ENCODE measurements around the gene SLC25A6. TPM values are rescaled to one million over a fixed set of nuclear protein-coding genes. Genes with fewer than 3 reads are reported as not detected.

Gene SLC25A6
- total RNA-seq, 1 experiment from 2014 or later = 455 TPM

GRCh38 chrX:1416327-1416784 lies 24.4 kb upstream of the SLC25A6 start:
- DNase-seq = no peak
- H3K4me3 ChIP-seq (ENCODE audit: low read depth, low read length) = no peak overlapping the region
- BruUV-seq (replicated peaks) = no TSS peak
- H3K4me1 Mint-ChIP-seq (ENCODE audit: low read depth, unreplicated experiment) = peaks cover 9% of the 10 kb centered on the region
- no peaks in the 10 kb centered on the region for H3K27me3 ChIP-seq (replicated peaks; ENCODE audit: control insufficient read depth, insufficient read depth, low read length)
- no peak overlapping the region for H3K27ac Mint-ChIP-seq (ENCODE audit: unreplicated experiment)
- ChIA-PET CTCF (no interaction called here), POLR2A (no interaction called here)
- no peaks in the 10 kb centered on the region for H3K4me1 ChIP-seq
- peaks cover 14% of the 10 kb centered on the region for H3K9me3 Mint-ChIP-seq (ENCODE audit: unreplicated experiment)
- no peak for TF ChIP-seq CTCF (IDR thresholded peaks at IDR 0.05; ENCODE audit: insufficient read depth in 1 of 2, low read depth in 1 of 2, low read length in 1 of 2, severe bottlenecking in 1 of 2, unreplicated experiment in 1 of 2)
- no peak overlapping the region for H3K4me3 Mint-ChIP-seq (ENCODE audit: unreplicated experiment)
- peaks cover 48% of the 10 kb centered on the region for H3K36me3 Mint-ChIP-seq (ENCODE audit: insufficient read depth, unreplicated experiment)
- intact Hi-C loops (cut with micrococcal nuclease; ENCODE audit: unreplicated experiment) = no loop called here
- H3K27me3 Mint-ChIP-seq (ENCODE audit: insufficient read depth, unreplicated experiment) = no peaks in the 10 kb centered on the region
- H3K36me3 ChIP-seq (ENCODE audit: control insufficient read depth, insufficient read depth, low read length) = peaks cover 2% of the 10 kb centered on the region; the same call in 1 of the 2 replicates
- H3K9me3 ChIP-seq = peaks cover 2% of the 10 kb centered on the region

GRCh38 chrX:1412551-1413161 lies 20.7 kb upstream of the SLC25A6 start:
- H3K36me3 ChIP-seq (ENCODE audit: control insufficient read depth, insufficient read depth, low read length) = no peaks in the 10 kb centered on the region
- intact Hi-C loops (cut with micrococcal nuclease; ENCODE audit: unreplicated experiment) = no loop called here
- no peaks in the 10 kb centered on the region for H3K9me3 Mint-ChIP-seq (ENCODE audit: unreplicated experiment)

DNA sequence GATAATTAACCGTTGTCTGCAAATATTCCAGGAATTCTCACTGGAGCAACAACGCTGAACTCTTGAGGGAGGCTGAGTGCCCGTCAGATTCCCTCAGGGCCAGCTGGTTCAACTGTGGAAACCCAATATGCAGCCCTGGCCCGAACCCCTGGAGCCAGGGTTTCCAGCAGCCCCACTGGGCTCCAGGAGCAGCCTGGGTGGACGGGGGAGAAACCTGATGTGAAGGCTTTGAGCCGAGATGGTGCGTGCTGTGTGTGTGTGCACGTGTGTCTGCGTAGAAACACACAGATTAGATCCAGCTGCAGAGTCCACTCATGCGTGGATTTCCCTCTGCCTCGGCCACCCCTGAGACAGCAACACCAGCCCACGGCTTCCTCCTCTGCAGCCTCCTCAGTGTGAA lies 19.4 kb upstream of the SLC25A6 start:
- H3K27ac Mint-ChIP-seq (ENCODE audit: unreplicated experiment) = no peak overlapping the region
- Histone ChIP-seq H3K9me3 (no peaks in the 10 kb centered on the region), H3K4me1 (no peaks in the 10 kb centered on the region), H3K27me3 (replicated peaks; ENCODE audit: control insufficient read depth, insufficient read depth, low read length) (no peaks in the 10 kb centered on the region), H3K4me3 (ENCODE audit: low read depth, low read length) (no peak overlapping the region), H3K36me3 (ENCODE audit: control insufficient read depth, insufficient read depth, low read length) (0 out of 2 replicates have a peak, but pooled peaks cover 1% of the 10 kb centered on the region)
- no TSS peak for BruUV-seq (replicated peaks)
- H3K36me3 Mint-ChIP-seq (ENCODE audit: insufficient read depth, unreplicated experiment) = peaks cover 33% of the 10 kb centered on the region
- H3K27me3 Mint-ChIP-seq (ENCODE audit: insufficient read depth, unreplicated experiment) = no peaks in the 10 kb centered on the region
- H3K4me3 Mint-ChIP-seq (ENCODE audit: unreplicated experiment) = no peak overlapping the region
- ChIA-PET POLR2A (no interaction called here), CTCF (no interaction called here)
- H3K4me1 Mint-ChIP-seq (ENCODE audit: low read depth, unreplicated experiment) = no peaks in the 10 kb centered on the region
- no peak for DNase-seq
- H3K9me3 Mint-ChIP-seq (ENCODE audit: unreplicated experiment) = no peaks in the 10 kb centered on the region
- TF ChIP-seq CTCF (IDR thresholded peaks at IDR 0.05; ENCODE audit: insufficient read depth in 1 of 2, low read depth in 1 of 2, low read length in 1 of 2, severe bottlenecking in 1 of 2, unreplicated experiment in 1 of 2) = no peak
- intact Hi-C loops (cut with micrococcal nuclease; ENCODE audit: unreplicated experiment) = no loop called here

More at GRCh38 chrX:1412551-1413161, 20.7 kb upstream of the SLC25A6 start:
- no TSS peak for BruUV-seq (replicated peaks)
- peaks cover 33% of the 10 kb centered on the region for H3K36me3 Mint-ChIP-seq (ENCODE audit: insufficient read depth, unreplicated experiment)
- H3K9me3 ChIP-seq = no peaks in the 10 kb centered on the region
- H3K4me3 Mint-ChIP-seq (ENCODE audit: unreplicated experiment) = no peak overlapping the region
- no peaks in the 10 kb centered on the region for H3K27me3 Mint-ChIP-seq (ENCODE audit: insufficient read depth, unreplicated experiment)
- no peak overlapping the region for H3K27ac Mint-ChIP-seq (ENCODE audit: unreplicated experiment)
- H3K4me1 ChIP-seq = no peaks in the 10 kb centered on the region
- POLR2A ChIA-PET = no interaction called here
- no peaks in the 10 kb centered on the region for H3K27me3 ChIP-seq (replicated peaks; ENCODE audit: control insufficient read depth, insufficient read depth, low read length)
- CTCF ChIA-PET = no interaction called here
- no peaks in the 10 kb centered on the region for H3K4me1 Mint-ChIP-seq (ENCODE audit: low read depth, unreplicated experiment)
- DNase-seq = no peak
- no peak overlapping the region for H3K4me3 ChIP-seq (ENCODE audit: low read depth, low read length)
- no peak for TF ChIP-seq CTCF (IDR thresholded peaks at IDR 0.05; ENCODE audit: insufficient read depth in 1 of 2, low read depth in 1 of 2, low read length in 1 of 2, severe bottlenecking in 1 of 2, unreplicated experiment in 1 of 2)
